ENCODE data around the gene UTP11.
A peak's percentile ranks its signal among the peaks of the same experiment; 100 is the strongest.
"Not testable (repeated sequence)": the region's sequence is repeated elsewhere in the genome, so short reads cannot be mapped to it uniquely, and the experiment has no call there.

The UTP11 gene

DNA sequence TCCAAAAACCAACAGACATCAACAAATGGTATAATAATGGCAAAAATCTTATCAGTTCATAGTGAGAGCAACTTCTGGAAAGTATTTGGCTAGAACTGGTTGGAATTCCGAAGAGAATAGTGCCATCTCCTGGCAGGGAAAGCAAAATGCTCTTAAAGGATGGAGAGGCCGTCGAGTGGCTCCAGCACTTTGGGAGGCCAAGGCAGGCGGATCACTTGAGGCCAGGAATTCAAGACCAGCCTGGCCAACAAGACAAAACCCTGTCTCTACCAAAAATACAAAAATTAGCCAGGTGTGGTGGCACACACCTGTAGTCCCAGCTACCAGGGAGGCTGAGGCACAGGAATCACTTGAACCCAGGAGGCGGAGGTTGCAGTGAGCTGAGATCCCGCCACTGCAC, 37.5 kb upstream of the UTP11 start:
- not testable (repeated sequence) for H3K56ac ChIP-seq (ENCODE audit: low read length); H3K27ac ChIP-seq (ENCODE audit: low read depth, low read length); H4K8ac ChIP-seq (ENCODE audit: low read depth, low read length); H3K23ac ChIP-seq (ENCODE audit: low read length); H2AK5ac ChIP-seq (ENCODE audit: low read length); H2BK120ac ChIP-seq (ENCODE audit: low read depth, low read length); H3K27me3 ChIP-seq (ENCODE audit: insufficient read depth, low read length, poor library complexity); H3K79me1 ChIP-seq (ENCODE audit: low read length); H3K4me2 ChIP-seq (ENCODE audit: low read length); H2BK15ac ChIP-seq (replicated peaks; ENCODE audit: low read depth); H3K4me1 ChIP-seq (ENCODE audit: control insufficient read depth, low read depth, low read length); H3K4ac ChIP-seq (ENCODE audit: low read depth, low read length); H4K5ac ChIP-seq (ENCODE audit: low read length); H3K18ac ChIP-seq (ENCODE audit: low read length); H3K9ac ChIP-seq (ENCODE audit: low read length); H2BK5ac ChIP-seq (ENCODE audit: low read length); H3K79me2 ChIP-seq (ENCODE audit: control insufficient read depth, insufficient read depth, low read length); H3K4me3 ChIP-seq (ENCODE audit: low read length)
- peak; percentile 78 for DNase-seq
- H3K36me3 ChIP-seq (ENCODE audit: control insufficient read depth, insufficient read depth, low read length), result peaks cover 12% of the 10 kb centered on the region
- WGBS (ENCODE audit: extremely low coverage, insufficient coverage, low lambda C conversion rate), result no CpG with 5 or more reads among the region's 6 CpGs

- H2AK5ac ChIP-seq (ENCODE audit: low read length), result no peak overlapping the region
- no peak overlapping the region for H3K23ac ChIP-seq (ENCODE audit: low read length)
- peaks cover 2% of the 10 kb centered on the region for H3K79me1 ChIP-seq (ENCODE audit: low read length)
- no peak overlapping the region for H2BK15ac ChIP-seq (replicated peaks; ENCODE audit: low read depth)
- no CpG with 5 or more reads among the region's 4 CpGs for WGBS (ENCODE audit: extremely low coverage, insufficient coverage, low lambda C conversion rate)
- H3K27ac ChIP-seq (ENCODE audit: low read depth, low read length), result no peak overlapping the region
- peaks cover 16% of the 10 kb centered on the region for H3K36me3 ChIP-seq (ENCODE audit: control insufficient read depth, insufficient read depth, low read length)
- H3K4me3 ChIP-seq (ENCODE audit: low read length), result no peak overlapping the region
- DNase-seq, result no peak
- H3K79me2 ChIP-seq (ENCODE audit: control insufficient read depth, insufficient read depth, low read length), result no peaks in the 10 kb centered on the region
- H4K8ac ChIP-seq (ENCODE audit: low read depth, low read length), result no peak overlapping the region
- H3K27me3 ChIP-seq (ENCODE audit: insufficient read depth, low read length, poor library complexity), result no peaks in the 10 kb centered on the region
- no peak overlapping the region for H3K9ac ChIP-seq (ENCODE audit: low read length)
- no peak overlapping the region for H4K5ac ChIP-seq (ENCODE audit: low read length)
- H3K56ac ChIP-seq (ENCODE audit: low read length), result no peak overlapping the region
- no peaks in the 10 kb centered on the region for H3K4me1 ChIP-seq (ENCODE audit: control insufficient read depth, low read depth, low read length)
- no peak overlapping the region for H3K4me2 ChIP-seq (ENCODE audit: low read length)
- H3K18ac ChIP-seq (ENCODE audit: low read length), result no peak overlapping the region
- H2BK5ac ChIP-seq (ENCODE audit: low read length), result no peak overlapping the region
- no peak overlapping the region for H2BK120ac ChIP-seq (ENCODE audit: low read depth, low read length)
- no peak overlapping the region for H3K4ac ChIP-seq (ENCODE audit: low read depth, low read length)
These were observed 34.0 kb upstream of the UTP11 start for GRCh38 chr1:37978541-37978940.

DNA sequence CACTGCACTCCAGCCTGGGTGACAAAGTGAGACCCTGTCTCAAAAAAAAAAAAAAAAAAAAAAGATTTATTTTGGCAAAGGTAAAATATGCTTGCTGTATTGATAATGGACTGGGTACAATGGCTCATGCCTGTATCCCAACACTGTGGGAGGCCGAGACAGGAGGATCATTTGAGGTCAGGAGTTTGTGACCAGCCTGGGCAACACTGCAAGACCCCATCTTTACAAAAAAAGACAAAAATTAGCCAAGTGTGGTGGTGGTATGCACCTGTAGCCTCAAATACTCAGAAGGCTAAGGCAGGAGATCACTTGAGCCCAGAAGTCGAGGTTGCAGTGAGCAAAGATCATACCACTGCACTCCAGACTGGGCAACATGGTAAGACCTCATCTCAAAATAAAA, 29.0 kb upstream of the UTP11 start:
- Histone ChIP-seq H3K36me3 (ENCODE audit: control insufficient read depth, insufficient read depth, low read length) (peaks cover 16% of the 10 kb centered on the region), H3K4ac (ENCODE audit: low read depth, low read length) (no peak overlapping the region), H3K79me1 (ENCODE audit: low read length) (peaks cover 6% of the 10 kb centered on the region), H2BK5ac (ENCODE audit: low read length) (no peak overlapping the region), H2AK5ac (ENCODE audit: low read length) (no peak overlapping the region), H3K4me3 (ENCODE audit: low read length) (no peak overlapping the region), H3K4me2 (ENCODE audit: low read length) (no peak overlapping the region), H3K23ac (ENCODE audit: low read length) (no peak overlapping the region), H3K27me3 (ENCODE audit: insufficient read depth, low read length, poor library complexity) (no peaks in the 10 kb centered on the region), H3K4me1 (ENCODE audit: control insufficient read depth, low read depth, low read length) (no peaks in the 10 kb centered on the region), H3K18ac (ENCODE audit: low read length) (no peak overlapping the region), H3K79me2 (ENCODE audit: control insufficient read depth, insufficient read depth, low read length) (peaks cover 5% of the 10 kb centered on the region), H3K27ac (ENCODE audit: low read depth, low read length) (no peak overlapping the region), H2BK120ac (ENCODE audit: low read depth, low read length) (no peak overlapping the region), H2BK15ac (replicated peaks; ENCODE audit: low read depth) (no peak overlapping the region), H3K9ac (ENCODE audit: low read length) (no peak overlapping the region), H4K5ac (ENCODE audit: low read length) (no peak overlapping the region), H3K56ac (ENCODE audit: low read length) (no peak overlapping the region), H4K8ac (ENCODE audit: low read depth, low read length) (no peak overlapping the region)
- DNase-seq, result no peak
- no CpG with 5 or more reads among the region's 2 CpGs for WGBS (ENCODE audit: extremely low coverage, insufficient coverage, low lambda C conversion rate)

DNA sequence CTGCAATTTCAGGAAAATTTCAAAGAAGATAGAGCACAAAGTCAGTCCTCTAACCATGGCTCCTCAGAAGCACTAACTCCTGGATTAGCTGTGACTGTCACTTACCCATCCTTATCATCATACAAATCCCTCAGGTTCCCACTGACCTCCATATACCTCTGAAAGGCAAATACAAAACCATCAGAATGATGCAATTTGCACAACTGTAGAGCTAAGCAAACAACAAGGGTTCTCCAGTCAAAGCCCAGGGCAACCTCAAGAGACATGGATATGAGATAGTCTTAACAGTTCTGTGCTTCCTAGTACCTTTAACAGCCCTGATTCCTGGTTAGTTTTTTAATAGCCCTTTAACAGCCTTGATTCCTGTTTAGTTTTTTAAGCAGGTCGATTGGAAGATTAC, 24.9 kb upstream of the UTP11 start:
- Histone ChIP-seq H3K9ac (ENCODE audit: low read length) (no peak overlapping the region), H3K23ac (ENCODE audit: low read length) (no peak overlapping the region), H3K36me3 (ENCODE audit: control insufficient read depth, insufficient read depth, low read length) (peaks cover 13% of the 10 kb centered on the region), H4K8ac (ENCODE audit: low read depth, low read length) (no peak overlapping the region), H2BK120ac (ENCODE audit: low read depth, low read length) (no peak overlapping the region), H2BK5ac (ENCODE audit: low read length) (no peak overlapping the region), H3K4me1 (ENCODE audit: control insufficient read depth, low read depth, low read length) (no peaks in the 10 kb centered on the region), H4K5ac (ENCODE audit: low read length) (no peak overlapping the region), H3K79me1 (ENCODE audit: low read length) (peaks cover 8% of the 10 kb centered on the region), H3K4me3 (ENCODE audit: low read length) (no peak overlapping the region), H3K4ac (ENCODE audit: low read depth, low read length) (no peak overlapping the region), H2BK15ac (replicated peaks; ENCODE audit: low read depth) (no peak overlapping the region), H3K27ac (ENCODE audit: low read depth, low read length) (no peak overlapping the region), H2AK5ac (ENCODE audit: low read length) (no peak overlapping the region), H3K18ac (ENCODE audit: low read length) (no peak overlapping the region), H3K56ac (ENCODE audit: low read length) (no peak overlapping the region), H3K27me3 (ENCODE audit: insufficient read depth, low read length, poor library complexity) (no peaks in the 10 kb centered on the region), H3K79me2 (ENCODE audit: control insufficient read depth, insufficient read depth, low read length) (peaks cover 13% of the 10 kb centered on the region), H3K4me2 (ENCODE audit: low read length) (no peak overlapping the region)
- no peak for DNase-seq
- no CpG with 5 or more reads among the region's 1 CpG for WGBS (ENCODE audit: extremely low coverage, insufficient coverage, low lambda C conversion rate)

- no peak overlapping the region for H2AK5ac ChIP-seq (ENCODE audit: low read length)
- H3K36me3 ChIP-seq (ENCODE audit: control insufficient read depth, insufficient read depth, low read length), result peaks cover 7% of the 10 kb centered on the region
- peak; percentile 55 for DNase-seq
- H4K5ac ChIP-seq (ENCODE audit: low read length), result no peak overlapping the region
- WGBS (ENCODE audit: extremely low coverage, insufficient coverage, low lambda C conversion rate), result no CpG with 5 or more reads among the region's 30 CpGs
- H3K4me1 ChIP-seq (ENCODE audit: control insufficient read depth, low read depth, low read length), result no peaks in the 10 kb centered on the region
- H3K4ac ChIP-seq (ENCODE audit: low read depth, low read length), result peak overlapping the region; percentile 77
- no peak overlapping the region for H2BK15ac ChIP-seq (replicated peaks; ENCODE audit: low read depth)
- H3K27me3 ChIP-seq (ENCODE audit: insufficient read depth, low read length, poor library complexity), result no peaks in the 10 kb centered on the region
- H2BK120ac ChIP-seq (ENCODE audit: low read depth, low read length), result no peak overlapping the region
- H3K23ac ChIP-seq (ENCODE audit: low read length), result peak overlapping the region; percentile 3
- H3K18ac ChIP-seq (ENCODE audit: low read length), result peak overlapping the region; percentile 29
- peaks cover 8% of the 10 kb centered on the region for H3K79me1 ChIP-seq (ENCODE audit: low read length)
- H3K4me3 ChIP-seq (ENCODE audit: low read length), result peak overlapping the region; percentile 94
- no peak overlapping the region for H2BK5ac ChIP-seq (ENCODE audit: low read length)
- peak overlapping the region; percentile 87 for H3K4me2 ChIP-seq (ENCODE audit: low read length)
- peak overlapping the region; percentile 96 for H3K9ac ChIP-seq (ENCODE audit: low read length)
- peak overlapping the region; percentile 94 for H3K56ac ChIP-seq (ENCODE audit: low read length)
- H3K27ac ChIP-seq (ENCODE audit: low read depth, low read length), result peak overlapping the region; percentile 49
- peak overlapping the region; percentile 69 for H4K8ac ChIP-seq (ENCODE audit: low read depth, low read length)
- H3K79me2 ChIP-seq (ENCODE audit: control insufficient read depth, insufficient read depth, low read length), result peaks cover 13% of the 10 kb centered on the region
These were observed 23.1 kb upstream of the UTP11 start for GRCh38 chr1:37989361-37989930.
